ENCODE measurements around the gene TAOK3. TPM values are rescaled to one million over a fixed set of nuclear protein-coding genes. Genes with fewer than 3 reads are reported as not detected.

Gene TAOK3
- polyA plus RNA-seq, 3 donors, result 19.7 to 58.3 (median 44.8) TPM

DNA sequence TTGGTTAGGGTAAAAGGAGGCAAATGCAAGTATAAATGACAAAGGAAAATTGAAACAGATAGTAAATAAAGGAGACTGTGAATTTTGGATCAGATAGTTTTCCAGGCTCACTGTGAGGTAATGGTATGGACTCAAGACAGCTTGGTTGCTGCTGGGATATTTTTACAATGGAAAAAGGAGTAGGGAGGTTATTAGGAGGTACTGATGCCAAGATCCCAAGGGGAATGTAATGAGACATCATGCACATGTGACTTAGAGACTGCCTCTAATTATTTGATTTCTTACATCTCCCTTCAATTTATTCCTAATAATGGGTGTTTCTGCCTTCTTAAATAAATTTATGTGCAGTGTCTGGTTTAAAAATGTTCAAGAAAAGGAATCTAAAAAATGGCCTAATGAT is 56.9 kb downstream of the TAOK3 start:
- H3K9ac ChIP-seq (ENCODE audit: insufficient read depth, low read length, poor library complexity, severe bottlenecking), result no peak overlapping the region
- Mint-ChIP-seq H3K27ac (peak overlapping the region in 1 of 7 donors; percentile 32), H3K4me3 (no peak overlapping the region), H3K9me3 (no peaks in the 10 kb centered on the region), H3K36me3 (peaks cover 11 to 14% of the 10 kb centered on the region in 2 donors), H3K4me1 (peaks cover 37% of the 10 kb centered on the region), H3K27me3 (ENCODE audit: low read depth in 3 of 3) (peaks cover 0 to 1% (median 0%) of the 10 kb centered on the region in 3 donors)
- H3K27ac ChIP-seq (ENCODE audit: low read depth in 1 of 2, low read length in 2 of 2), result no peak overlapping the region
- intact Hi-C loops (cut with micrococcal nuclease), result no loop called here
- TF ChIP-seq, protein P1, sequence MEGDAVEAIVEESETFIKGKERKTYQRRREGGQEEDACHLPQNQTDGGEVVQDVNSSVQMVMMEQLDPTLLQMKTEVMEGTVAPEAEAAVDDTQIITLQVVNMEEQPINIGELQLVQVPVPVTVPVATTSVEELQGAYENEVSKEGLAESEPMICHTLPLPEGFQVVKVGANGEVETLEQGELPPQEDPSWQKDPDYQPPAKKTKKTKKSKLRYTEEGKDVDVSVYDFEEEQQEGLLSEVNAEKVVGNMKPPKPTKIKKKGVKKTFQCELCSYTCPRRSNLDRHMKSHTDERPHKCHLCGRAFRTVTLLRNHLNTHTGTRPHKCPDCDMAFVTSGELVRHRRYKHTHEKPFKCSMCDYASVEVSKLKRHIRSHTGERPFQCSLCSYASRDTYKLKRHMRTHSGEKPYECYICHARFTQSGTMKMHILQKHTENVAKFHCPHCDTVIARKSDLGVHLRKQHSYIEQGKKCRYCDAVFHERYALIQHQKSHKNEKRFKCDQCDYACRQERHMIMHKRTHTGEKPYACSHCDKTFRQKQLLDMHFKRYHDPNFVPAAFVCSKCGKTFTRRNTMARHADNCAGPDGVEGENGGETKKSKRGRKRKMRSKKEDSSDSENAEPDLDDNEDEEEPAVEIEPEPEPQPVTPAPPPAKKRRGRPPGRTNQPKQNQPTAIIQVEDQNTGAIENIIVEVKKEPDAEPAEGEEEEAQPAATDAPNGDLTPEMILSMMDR (IDR thresholded peaks at IDR 0.05), result no peak
- H3K9me3 ChIP-seq (replicated peaks in 1 of 2; ENCODE audit: control insufficient read depth in 1 of 2, insufficient read depth in 1 of 2, low read length in 2 of 2), result no peaks in the 10 kb centered on the region
- no peak overlapping the region for H3K4me2 ChIP-seq (replicated peaks; ENCODE audit: extremely low read depth, low read length, poor library complexity, severe bottlenecking)
- H4K20me1 ChIP-seq (ENCODE audit: insufficient read depth, low read length), result peaks cover 98% of the 10 kb centered on the region
- no peaks in the 10 kb centered on the region for H3K36me3 ChIP-seq (replicated peaks in 1 of 2; ENCODE audit: control insufficient read depth in 1 of 2, insufficient read depth in 2 of 2, low read length in 2 of 2)
- no peak overlapping the region for H3K4me3 ChIP-seq (replicated peaks in 1 of 3; ENCODE audit: low read depth in 2 of 3, low read length in 3 of 3)
- peaks cover 6 to 28% of the 10 kb centered on the region in 2 donors for H3K4me1 ChIP-seq (ENCODE audit: control insufficient read depth in 1 of 2, insufficient read depth in 2 of 2, low read length in 2 of 2)
- H2AFZ ChIP-seq (ENCODE audit: insufficient read depth, low read depth, low read length, poor library complexity, severe bottlenecking), result no peak overlapping the region
- no peaks in the 10 kb centered on the region for H3K27me3 ChIP-seq (ENCODE audit: control insufficient read depth in 2 of 2, insufficient read depth in 2 of 2, low read length in 2 of 2)
- H3K79me2 ChIP-seq (ENCODE audit: insufficient read depth, low read length), result peaks cover 98% of the 10 kb centered on the region
- DNase-seq, result no peak

DNA sequence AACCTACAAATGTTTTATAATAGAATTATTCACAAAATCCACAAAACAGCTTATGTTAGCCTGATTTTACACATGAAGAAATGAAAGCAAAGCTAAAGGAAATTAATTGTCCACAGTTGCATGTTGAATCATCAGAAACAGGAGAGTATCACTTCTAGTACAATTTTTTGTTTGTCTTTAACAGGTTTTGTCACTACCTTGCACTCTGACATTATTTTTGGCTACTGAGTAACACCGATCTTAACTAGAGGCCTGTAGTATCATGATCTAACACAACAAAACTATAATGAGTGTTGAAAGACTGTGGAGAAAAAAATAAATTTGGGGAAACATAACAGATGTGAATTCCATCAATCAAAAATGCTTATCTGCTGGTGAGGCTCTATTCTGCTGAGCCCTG is 60.1 kb downstream of the TAOK3 start:
- no CpG with 5 or more reads among the region's 1 CpG for WGBS (ENCODE audit: insufficient coverage)
- no peak overlapping the region for H3K27ac ChIP-seq (ENCODE audit: low read depth in 1 of 2, low read length in 2 of 2)
- H3K9me3 ChIP-seq (replicated peaks in 1 of 2; ENCODE audit: control insufficient read depth in 1 of 2, insufficient read depth in 1 of 2, low read length in 2 of 2), result no peaks in the 10 kb centered on the region
- H3K9me3 Mint-ChIP-seq, result no peaks in the 10 kb centered on the region
- peaks cover 22 to 53% of the 10 kb centered on the region in 2 donors for H3K4me1 ChIP-seq (ENCODE audit: control insufficient read depth in 1 of 2, insufficient read depth in 2 of 2, low read length in 2 of 2)
- peaks cover 97% of the 10 kb centered on the region for H3K79me2 ChIP-seq (ENCODE audit: insufficient read depth, low read length)
- H3K9ac ChIP-seq (ENCODE audit: insufficient read depth, low read length, poor library complexity, severe bottlenecking), result no peak overlapping the region
- no peak overlapping the region for H3K4me2 ChIP-seq (replicated peaks; ENCODE audit: extremely low read depth, low read length, poor library complexity, severe bottlenecking)
- TF ChIP-seq, protein P1 (IDR thresholded peaks at IDR 0.05), result no peak
- DNase-seq, result no peak
- intact Hi-C loops (cut with micrococcal nuclease), result no loop called here
- H3K27me3 ChIP-seq (ENCODE audit: control insufficient read depth in 2 of 2, insufficient read depth in 2 of 2, low read length in 2 of 2), result no peaks in the 10 kb centered on the region
- H3K27me3 Mint-ChIP-seq (ENCODE audit: low read depth in 3 of 3), result peaks cover 0 to 1% (median 0%) of the 10 kb centered on the region in 3 donors
- peak overlapping the region in 1 of 7 donors; percentile 42 for H3K27ac Mint-ChIP-seq
- peaks cover 96% of the 10 kb centered on the region for H4K20me1 ChIP-seq (ENCODE audit: insufficient read depth, low read length)
- no peak overlapping the region for H3K4me3 Mint-ChIP-seq
- peaks cover 52% of the 10 kb centered on the region for H3K4me1 Mint-ChIP-seq
- H2AFZ ChIP-seq (ENCODE audit: insufficient read depth, low read depth, low read length, poor library complexity, severe bottlenecking), result no peak overlapping the region
- no peak overlapping the region for H3K4me3 ChIP-seq (replicated peaks in 1 of 3; ENCODE audit: low read depth in 2 of 3, low read length in 3 of 3)
- H3K36me3 Mint-ChIP-seq, result peaks cover 7 to 8% of the 10 kb centered on the region in 2 donors
- no peaks in the 10 kb centered on the region for H3K36me3 ChIP-seq (replicated peaks in 1 of 2; ENCODE audit: control insufficient read depth in 1 of 2, insufficient read depth in 2 of 2, low read length in 2 of 2)

All from CD14-positive monocyte (primary cell).